Erythroblast (primary cell): Measurements from ENCODE around the gene GSN.

Experiments used
- GATA1 ChIP-seq: IDR thresholded peaks from 2 replicates; pipeline ENCODE4 v1.6.1; 2011; ENCODE audit warnings: low read depth, mild to moderate bottlenecking, control low read depth, low read length, moderate library complexity
- POLR2A ChIP-seq: IDR thresholded peaks from 2 replicates; pipeline ENCODE4 v1.6.1; 2011; ENCODE audit warnings: mild to moderate bottlenecking, low read length

- TF ChIP-seq POLR2A = no peak
- no peak for TF ChIP-seq GATA1
Measured at GRCh38 chr9:121344184-121344583, 76.2 kb downstream of the GSN start.
